ENCODE results near the gene TCP10L.

Gene TCP10L

GRCh38 chr21:32572574-32573420, 12.5 kb downstream of the TCP10L start:
- CTCF ChIA-PET, result interaction anchor here (0.6 to 1.4 kb wide), 5 partner anchors 28 to 493 kb away, joined by 3 to 9 read pairs (median 3); no protein-coding TSS in a partner anchor
- Histone ChIP-seq H3K36me3 (ENCODE audit: control insufficient read depth in 2 of 2, insufficient read depth in 1 of 2, low read length in 2 of 2) (peaks cover 0 to under 1% of the 10 kb centered on the region in 2 experiments; a peak in 1 of 3 replicates), H3K27ac (ENCODE audit: extremely low read depth, low read depth, low read length) (no peak overlapping the region), H3K4me1 (ENCODE audit: control insufficient read depth, insufficient read depth, low read length) (no peaks in the 10 kb centered on the region), H3K4me3 (ENCODE audit: low read depth, low read length) (no peak overlapping the region), H3K9me3 (ENCODE audit: control insufficient read depth, insufficient read depth, low read depth, low read length) (no peaks in the 10 kb centered on the region)
- POLR2A ChIA-PET, result interaction anchor here (0.9 kb wide), 1 partner anchor 39 kb away, joined by 3 read pairs; the partner anchor contains the start of gene CFAP298
- TF ChIP-seq EGR2 (tag by site-specific recombination; IDR thresholded peaks at IDR 0.05; ENCODE audit: low read depth), result 0 out of 2 replicates have a peak, but pooled peaks have one; percentile 22
- TF ChIP-seq ATF2 (tag by site-specific recombination; IDR thresholded peaks at IDR 0.05; ENCODE audit: low read depth), result 0 out of 2 replicates have a peak, but pooled peaks have one; percentile 19
- TF ChIP-seq ZNF621 (tag by site-specific recombination; IDR thresholded peaks at IDR 0.05), result no peak

GRCh38 chr21:32570456-32570855, 14.9 kb downstream of the TCP10L start:
- ChIA-PET POLR2A (no interaction called here), CTCF (interaction anchor here (0.6 to 5.4 kb wide), 20 partner anchors 9 to 1711 kb away, joined by 3 to 50 read pairs (median 4); partner anchors contain the start of gene EVA1C)
- no peak for TF ChIP-seq KLF8 (tag by site-specific recombination; IDR thresholded peaks at IDR 0.05)
- TF ChIP-seq ZNF335 (tag by site-specific recombination; conservative IDR thresholded peaks at IDR 0.05), result no peak
- H3K27ac ChIP-seq (ENCODE audit: extremely low read depth, low read depth, low read length), result no peak overlapping the region
- no peaks in the 10 kb centered on the region for H3K4me1 ChIP-seq (ENCODE audit: control insufficient read depth, insufficient read depth, low read length)
- no peak overlapping the region for H3K4me3 ChIP-seq (ENCODE audit: low read depth, low read length)
- H3K36me3 ChIP-seq (ENCODE audit: control insufficient read depth in 2 of 2, insufficient read depth in 1 of 2, low read length in 2 of 2), result peaks cover 0 to 12% of the 10 kb centered on the region in 2 experiments; a peak in 1 of 3 replicates
- no peaks in the 10 kb centered on the region for H3K9me3 ChIP-seq (ENCODE audit: control insufficient read depth, insufficient read depth, low read depth, low read length)

- H3K4me1 ChIP-seq (ENCODE audit: control insufficient read depth, insufficient read depth, low read length), result no peaks in the 10 kb centered on the region
- peaks cover 0 to 12% of the 10 kb centered on the region in 2 experiments; a peak in 1 of 3 replicates for H3K36me3 ChIP-seq (ENCODE audit: control insufficient read depth in 2 of 2, insufficient read depth in 1 of 2, low read length in 2 of 2)
- POLR2A ChIA-PET, result interaction anchor here (0.6 to 1.0 kb wide), 3 partner anchors 22 to 166 kb away, joined by 3 to 5 read pairs (median 4); no protein-coding TSS in a partner anchor
- CTCF ChIA-PET, result interaction anchor here (0.6 to 5.4 kb wide), 27 partner anchors 9 to 1710 kb away, joined by 3 to 50 read pairs (median 5); partner anchors contain the start of genes EVA1C and URB1
- peak overlapping the region; percentile 53 for H3K4me3 ChIP-seq (ENCODE audit: low read depth, low read length)
- peak overlapping the region; percentile 65 for H3K27ac ChIP-seq (ENCODE audit: extremely low read depth, low read depth, low read length)
- H3K9me3 ChIP-seq (ENCODE audit: control insufficient read depth, insufficient read depth, low read depth, low read length), result no peaks in the 10 kb centered on the region
- TF ChIP-seq ZBTB21 (tag by site-specific recombination; IDR thresholded peaks at IDR 0.05) (0 out of 2 replicates have a peak, but pooled peaks have one; percentile 18), ZNF521 (tag by site-specific recombination; IDR thresholded peaks at IDR 0.05) (no peak), ZNF555 (tag by site-specific recombination; conservative IDR thresholded peaks at IDR 0.05) (no peak), ATF2 (tag by site-specific recombination; IDR thresholded peaks at IDR 0.05; ENCODE audit: low read depth) (no peak), WT1 (tag by site-specific recombination; IDR thresholded peaks at IDR 0.05) (0 out of 2 replicates have a peak, but pooled peaks have one; percentile 26), ZBTB10 (tag by site-specific recombination; IDR thresholded peaks at IDR 0.05) (0 out of 2 replicates have a peak, but pooled peaks have one; percentile 43), ZBTB11 (tag by site-specific recombination; conservative IDR thresholded peaks at IDR 0.05; ENCODE audit: low read depth) (peak; percentile 4; the same call in 1 of the 2 replicates), ZNF791 (tag by site-specific recombination; IDR thresholded peaks at IDR 0.05) (no peak), ZNF600 (tag by site-specific recombination; IDR thresholded peaks at IDR 0.05) (peak; percentile 79), ZNF366 (tag by site-specific recombination; conservative IDR thresholded peaks at IDR 0.05) (peak; percentile 50)
Measured at GRCh38 chr21:32569261-32570230, 15.8 kb downstream of the TCP10L start.
